Kidney (tissue), 14 donors: ENCODE data around the gene HK1. TPM values are rescaled to one million over a fixed set of nuclear protein-coding genes. Genes with fewer than 3 reads are reported as not detected.
A peak's percentile ranks its signal among the peaks of the same experiment; 100 is the strongest.
"Not testable (repeated sequence)": the region's sequence is repeated elsewhere in the genome, so short reads cannot be mapped to it uniquely, and the experiment has no call there.

ENCODE experiments used
- DNase-seq, 5 donors: peaks; one replicate each; pipeline ENCODE4 v3.0.0-alpha.2; 2013 to 2020
- FAIRE-seq: peaks from 2 replicates; lab custom pipeline; 2012; peaks lifted over from hg19 to GRCh38; lab: Jason Lieb, UNC
- H3K27ac ChIP-seq, 2 donors: one replicate each; pipeline ENCODE4 v1.7.0; 2013; ENCODE audit warnings: low read depth in 2 of 2, low read length in 2 of 2, inconsistent platforms in 1 of 2
- H3K27me3 ChIP-seq: one replicate; pipeline ENCODE4 v1.7.1; 2013; ENCODE audit warnings: low read length, inconsistent platforms; ENCODE audit not compliant: control insufficient read depth, insufficient read depth
- H3K36me3 ChIP-seq, 3 donors: one replicate each; pipeline versions ENCODE4 v1.7.0 to v1.7.1; 2013; ENCODE audit warnings: low read length in 3 of 3, control low read depth in 1 of 3, inconsistent platforms in 1 of 3; ENCODE audit not compliant: insufficient read depth in 3 of 3, control insufficient read depth in 2 of 3
- H3K4me1 ChIP-seq, 3 donors: one replicate each; pipeline versions ENCODE4 v1.7.0 to v1.7.1; 2013; ENCODE audit warnings: low read length in 3 of 3, inconsistent platforms in 1 of 3, low read depth in 1 of 3; ENCODE audit not compliant: control insufficient read depth in 2 of 3, insufficient read depth in 2 of 3
- H3K4me3 ChIP-seq, 3 donors: one replicate each; pipeline versions ENCODE4 v1.7.0 to v1.8.1; 2013; ENCODE audit warnings: low read length in 3 of 3, control low read depth in 1 of 3, inconsistent platforms in 1 of 3
- H3K9ac ChIP-seq, 3 donors: one replicate each; pipeline versions ENCODE4 v1.7.0 to v1.7.1; 2013; ENCODE audit warnings: low read length in 3 of 3, control low read depth in 1 of 3, inconsistent platforms in 1 of 3
- H3K9me3 ChIP-seq, 3 donors: one replicate each; pipeline versions ENCODE4 v1.7.0 to v1.7.1; 2013; ENCODE audit warnings: low read length in 3 of 3, control low read depth in 1 of 3, inconsistent platforms in 1 of 3; ENCODE audit not compliant: control insufficient read depth in 2 of 3, insufficient read depth in 1 of 3
- intact Hi-C: fragments of 100-400 bp; cut with DNase I; formaldehyde crosslinking; loops from one replicate; pipeline ENCODE4 v1.11.1; 2022
- polyA plus RNA-seq: library from polyadenylated mRNA; stranded (reverse); fragments of 350-450 nt; fragmentation: Illumina TruSeq; extraction: RNeasy Lipid Tissue Mini Kit (QIAGEN cat#74804); gene quantifications from one replicate; pipeline ENCODE4 v1.2.3, GENCODE V29; 2014; ENCODE audit warnings: low read depth, low replicate concordance; ENCODE audit not compliant: insufficient read depth
- total RNA-seq: library from RNA; stranded (reverse); fragmentation: NEBNext Ultra II Directional; extraction: Animal tissue kit (Norgen Biotek cat#: 25700); gene quantifications from one replicate; pipeline ENCODE4 v1.2.1, GENCODE V29; 2021
- TF ChIP-seq, protein P1 (sequence below): IDR thresholded peaks from 3 replicates; pipeline ENCODE4 v1.5.1; 2012; ENCODE audit warnings: mild to moderate bottlenecking, moderate library complexity, borderline replicate concordance; ENCODE audit not compliant: insufficient read depth; ENCODE audit errors: extremely low read depth
- donor health status: control.
- donor health status: control.
- donor health status: control.
- donor health status: control.
- donor health status: control.
- donor health status: DM: yes; HTN: yes; CAD: no.
- donor health status: Normal renal cell carcinoma (clear cell type).

Gene HK1
- total and polyA plus RNA-seq, 2 donors from 2014 or later: 35.9 to 84.9 TPM

DNA sequence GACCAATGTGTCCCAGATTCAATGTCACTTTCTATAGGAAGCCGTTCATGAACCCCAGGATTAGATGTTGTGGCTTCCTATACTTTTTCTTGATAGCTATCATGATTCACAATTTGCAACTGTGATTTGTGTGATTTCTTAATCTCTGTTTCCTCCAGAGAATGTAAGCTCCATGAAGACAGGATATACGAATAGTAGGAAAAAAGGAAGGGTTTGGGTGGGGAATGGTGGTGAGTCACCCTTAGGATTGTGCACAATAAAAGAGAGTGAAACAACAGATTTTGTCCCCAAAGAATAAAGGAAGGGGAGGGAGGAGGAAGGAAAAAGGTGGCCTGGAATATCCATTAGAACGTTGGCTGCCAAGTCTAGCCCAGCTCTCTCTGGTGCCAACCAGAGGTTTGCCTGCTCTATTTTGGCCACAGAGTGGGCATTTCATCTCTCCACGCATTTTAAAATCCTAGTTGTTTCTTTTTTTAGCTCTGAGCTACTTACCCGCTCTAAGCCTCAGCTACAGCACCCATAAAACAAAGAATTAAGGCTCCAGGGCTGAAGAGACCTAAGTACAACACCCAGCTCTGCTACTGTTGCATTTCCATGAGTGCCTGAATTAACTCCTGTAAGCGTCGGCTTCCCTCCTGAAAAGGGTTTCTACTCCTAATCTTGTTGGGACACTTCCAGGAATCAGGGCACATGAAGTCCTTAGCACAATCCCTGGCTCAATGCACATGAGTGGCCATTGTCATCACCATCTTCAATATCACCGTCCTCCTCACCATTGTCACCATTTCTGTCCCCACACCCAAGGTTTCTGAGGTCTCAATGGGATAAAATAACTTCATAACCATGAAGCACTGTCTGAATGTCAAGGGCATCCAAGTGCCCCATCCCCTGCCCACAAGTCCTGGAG lies 3.5 kb downstream of the HK1 start:
- no peak overlapping the region for H3K27ac ChIP-seq
- H3K36me3 ChIP-seq: no peaks in the 10 kb centered on the region
- TF ChIP-seq, protein P1, sequence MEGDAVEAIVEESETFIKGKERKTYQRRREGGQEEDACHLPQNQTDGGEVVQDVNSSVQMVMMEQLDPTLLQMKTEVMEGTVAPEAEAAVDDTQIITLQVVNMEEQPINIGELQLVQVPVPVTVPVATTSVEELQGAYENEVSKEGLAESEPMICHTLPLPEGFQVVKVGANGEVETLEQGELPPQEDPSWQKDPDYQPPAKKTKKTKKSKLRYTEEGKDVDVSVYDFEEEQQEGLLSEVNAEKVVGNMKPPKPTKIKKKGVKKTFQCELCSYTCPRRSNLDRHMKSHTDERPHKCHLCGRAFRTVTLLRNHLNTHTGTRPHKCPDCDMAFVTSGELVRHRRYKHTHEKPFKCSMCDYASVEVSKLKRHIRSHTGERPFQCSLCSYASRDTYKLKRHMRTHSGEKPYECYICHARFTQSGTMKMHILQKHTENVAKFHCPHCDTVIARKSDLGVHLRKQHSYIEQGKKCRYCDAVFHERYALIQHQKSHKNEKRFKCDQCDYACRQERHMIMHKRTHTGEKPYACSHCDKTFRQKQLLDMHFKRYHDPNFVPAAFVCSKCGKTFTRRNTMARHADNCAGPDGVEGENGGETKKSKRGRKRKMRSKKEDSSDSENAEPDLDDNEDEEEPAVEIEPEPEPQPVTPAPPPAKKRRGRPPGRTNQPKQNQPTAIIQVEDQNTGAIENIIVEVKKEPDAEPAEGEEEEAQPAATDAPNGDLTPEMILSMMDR: no peak
- intact Hi-C loops: no loop called here
- no peaks in the 10 kb centered on the region for H3K9me3 ChIP-seq
- DNase-seq (no peak), FAIRE-seq (no peak)
- no peaks in the 10 kb centered on the region for H3K27me3 ChIP-seq
- no peaks in the 10 kb centered on the region for H3K4me1 ChIP-seq
- H3K9ac ChIP-seq: no peak overlapping the region
- no peak overlapping the region for H3K4me3 ChIP-seq

- H3K27me3 ChIP-seq, H3K4me3 ChIP-seq, H3K9me3 ChIP-seq, H3K36me3 ChIP-seq, H3K4me1 ChIP-seq, H3K27ac ChIP-seq, FAIRE-seq, intact Hi-C loops, H3K9ac ChIP-seq: not testable (repeated sequence)
- peak in 1 of 5 donors; percentile 13 for DNase-seq
Measured at GRCh38 chr10:69284402-69284801, 6.1 kb downstream of the HK1 start.

DNA sequence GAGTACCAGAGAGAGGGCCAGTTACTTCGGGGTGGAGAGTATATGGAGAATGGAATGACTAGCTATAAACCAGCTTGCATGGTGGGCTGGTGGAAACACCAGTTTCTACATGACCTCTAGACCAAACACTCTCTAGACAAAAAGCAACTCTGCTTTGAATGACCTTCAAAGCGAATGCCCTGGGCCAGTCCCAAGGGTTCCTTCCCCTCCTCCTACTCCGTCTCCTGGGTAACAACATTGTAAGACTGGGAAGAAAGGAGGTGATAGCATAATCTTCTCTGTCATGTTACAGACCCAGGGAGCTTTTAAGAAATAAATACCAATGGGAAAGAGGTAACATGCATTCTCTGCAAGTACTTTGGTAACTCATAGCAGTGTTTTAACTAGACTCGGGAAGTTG lies 7.4 kb downstream of the HK1 start:
- DNase-seq (peak in 1 of 5 donors; percentile 7), FAIRE-seq (no peak)
- Histone ChIP-seq H3K9ac (no peak overlapping the region), H3K27ac (no peak overlapping the region), H3K4me1 (no peaks in the 10 kb centered on the region), H3K27me3 (no peaks in the 10 kb centered on the region), H3K36me3 (no peaks in the 10 kb centered on the region), H3K4me3 (no peak overlapping the region), H3K9me3 (no peaks in the 10 kb centered on the region)
- TF ChIP-seq, protein P1: no peak
- intact Hi-C loops: no loop called here

GRCh38 chr10:69287181-69287580 lies 8.9 kb downstream of the HK1 start:
- TF ChIP-seq, protein P1: no peak
- no peak for DNase-seq
- FAIRE-seq: no peak
- Histone ChIP-seq H3K36me3 (no peaks in the 10 kb centered on the region), H3K27ac (no peak overlapping the region), H3K9me3 (no peaks in the 10 kb centered on the region), H3K9ac (no peak overlapping the region), H3K27me3 (no peaks in the 10 kb centered on the region), H3K4me1 (no peaks in the 10 kb centered on the region), H3K4me3 (no peak overlapping the region)
- intact Hi-C loops: no loop called here
